ENCODE measurements around the gene TOP2A. TPM values are rescaled to one million over a fixed set of nuclear protein-coding genes. Genes with fewer than 3 reads are reported as not detected.

TOP2A gene
- total RNA-seq, 1 experiment from 2014 or later, result 159 TPM

DNA sequence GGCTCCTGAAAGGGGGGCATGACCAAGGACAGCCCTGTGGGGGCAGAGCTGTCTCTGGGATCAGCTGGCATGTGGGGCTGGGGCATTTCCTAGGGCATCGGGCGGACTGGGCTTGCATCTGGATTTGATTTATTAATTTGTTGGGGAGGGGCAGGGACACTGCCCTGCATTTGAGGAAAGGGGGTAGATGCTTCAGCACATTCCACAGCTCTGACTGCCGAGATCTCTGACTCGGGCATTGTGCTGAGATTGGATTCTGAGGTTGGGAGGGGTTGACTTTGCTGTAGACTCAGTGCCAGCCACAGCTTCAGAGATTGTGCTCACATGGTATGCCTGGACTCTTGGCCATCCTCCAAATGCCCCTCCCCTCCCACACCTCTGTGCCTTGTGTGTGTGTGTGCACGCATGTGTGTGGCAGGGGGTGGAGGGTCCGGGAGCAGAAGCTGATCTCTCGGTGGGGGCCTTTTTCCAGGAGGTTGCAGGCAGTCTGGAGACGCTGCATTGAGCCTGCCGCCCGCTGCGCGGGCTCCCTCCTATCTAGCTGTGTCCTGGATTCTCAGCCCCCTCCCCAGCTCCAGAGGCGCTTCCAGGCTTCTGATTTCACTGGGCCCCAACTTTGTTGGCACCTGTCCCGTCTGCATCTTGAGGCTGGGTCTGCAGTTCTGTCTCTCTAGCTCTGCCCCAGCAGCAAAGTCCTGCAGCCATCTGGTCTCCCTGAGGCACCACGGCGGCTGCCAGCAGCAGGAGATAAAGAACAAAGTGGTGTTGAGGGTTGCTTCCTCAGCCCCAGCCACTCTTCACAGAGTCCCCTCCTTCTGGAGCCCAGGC is 40.5 kb upstream of the TOP2A start:
- no peaks in the 10 kb centered on the region for H3K27me3 ChIP-seq (ENCODE audit: control insufficient read depth, insufficient read depth, low read length)
- H3K4me3 ChIP-seq (ENCODE audit: insufficient read depth, low read depth, low read length), result no peak overlapping the region
- DNase-seq, result peak; percentile 61
- H3K36me3 ChIP-seq (replicated peaks; ENCODE audit: control insufficient read depth, insufficient read depth, low read length), result peaks cover 15% of the 10 kb centered on the region

- no peaks in the 10 kb centered on the region for H3K27me3 ChIP-seq (ENCODE audit: control insufficient read depth, insufficient read depth, low read length)
- DNase-seq, result no peak
- peaks cover 15% of the 10 kb centered on the region for H3K36me3 ChIP-seq (replicated peaks; ENCODE audit: control insufficient read depth, insufficient read depth, low read length)
- H3K4me3 ChIP-seq (ENCODE audit: insufficient read depth, low read depth, low read length), result no peak overlapping the region
These were observed 39.7 kb upstream of the TOP2A start for GRCh38 chr17:40457369-40457768.

DNA sequence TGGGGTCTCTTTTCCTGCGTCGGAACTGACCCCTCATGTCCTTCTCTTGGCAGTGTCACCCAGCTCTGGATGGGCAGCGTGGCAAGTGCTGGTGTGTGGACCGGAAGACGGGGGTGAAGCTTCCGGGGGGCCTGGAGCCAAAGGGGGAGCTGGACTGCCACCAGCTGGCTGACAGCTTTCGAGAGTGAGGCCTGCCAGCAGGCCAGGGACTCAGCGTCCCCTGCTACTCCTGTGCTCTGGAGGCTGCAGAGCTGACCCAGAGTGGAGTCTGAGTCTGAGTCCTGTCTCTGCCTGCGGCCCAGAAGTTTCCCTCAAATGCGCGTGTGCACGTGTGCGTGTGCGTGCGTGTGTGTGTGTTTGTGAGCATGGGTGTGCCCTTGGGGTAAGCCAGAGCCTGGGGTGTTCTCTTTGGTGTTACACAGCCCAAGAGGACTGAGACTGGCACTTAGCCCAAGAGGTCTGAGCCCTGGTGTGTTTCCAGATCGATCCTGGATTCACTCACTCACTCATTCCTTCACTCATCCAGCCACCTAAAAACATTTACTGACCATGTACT is 38.8 kb upstream of the TOP2A start:
- Histone ChIP-seq H3K27me3 (ENCODE audit: control insufficient read depth, insufficient read depth, low read length) (no peaks in the 10 kb centered on the region), H3K4me3 (ENCODE audit: insufficient read depth, low read depth, low read length) (no peak overlapping the region), H3K36me3 (replicated peaks; ENCODE audit: control insufficient read depth, insufficient read depth, low read length) (peaks cover 15% of the 10 kb centered on the region)
- no peak for DNase-seq

- Histone ChIP-seq H3K4me3 (ENCODE audit: insufficient read depth, low read depth, low read length) (no peak overlapping the region), H3K27me3 (ENCODE audit: control insufficient read depth, insufficient read depth, low read length) (no peaks in the 10 kb centered on the region), H3K36me3 (replicated peaks; ENCODE audit: control insufficient read depth, insufficient read depth, low read length) (peaks cover 15% of the 10 kb centered on the region)
- peak; percentile 35 for DNase-seq
These were observed 36.9 kb upstream of the TOP2A start for GRCh38 chr17:40454613-40454995.

DNA sequence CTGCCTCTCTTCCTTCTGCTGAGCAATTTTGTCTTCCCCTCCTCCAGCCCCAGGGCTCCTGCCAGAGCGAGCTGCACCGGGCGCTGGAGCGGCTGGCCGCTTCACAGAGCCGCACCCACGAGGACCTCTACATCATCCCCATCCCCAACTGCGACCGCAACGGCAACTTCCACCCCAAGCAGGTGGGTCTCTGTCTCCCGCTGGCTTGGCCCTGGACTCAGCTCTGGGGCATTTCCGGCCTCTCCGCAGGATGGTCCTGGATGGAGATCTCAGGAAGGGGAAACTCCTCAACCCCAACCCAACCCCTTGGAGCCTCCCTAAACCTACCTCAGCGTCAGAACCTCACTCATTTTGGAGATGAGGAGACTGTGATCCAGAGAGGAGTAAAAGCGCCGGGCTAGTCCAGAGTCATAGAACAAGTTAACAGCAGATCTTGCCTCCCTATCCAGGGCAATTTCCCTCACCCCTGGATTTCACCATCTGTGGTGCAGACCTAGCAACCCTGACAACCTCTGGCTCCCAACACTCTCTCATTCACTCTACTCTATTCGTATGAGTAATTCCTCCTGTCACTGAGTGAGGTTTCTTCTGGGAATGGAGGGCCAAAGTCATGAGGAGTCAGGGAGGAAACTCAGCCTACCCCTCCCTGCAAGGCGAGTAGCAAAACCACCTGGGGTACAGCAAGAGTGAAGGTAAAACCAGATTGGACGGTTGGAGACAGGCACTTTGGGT is 36.4 kb upstream of the TOP2A start:
- Histone ChIP-seq H3K4me3 (ENCODE audit: insufficient read depth, low read depth, low read length) (no peak overlapping the region), H3K36me3 (replicated peaks; ENCODE audit: control insufficient read depth, insufficient read depth, low read length) (peaks cover 15% of the 10 kb centered on the region), H3K27me3 (ENCODE audit: control insufficient read depth, insufficient read depth, low read length) (no peaks in the 10 kb centered on the region)
- DNase-seq, result peak; percentile 31

GRCh38 chr17:40452921-40453378 is 35.3 kb upstream of the TOP2A start:
- DNase-seq, result no peak
- H3K4me3 ChIP-seq (ENCODE audit: insufficient read depth, low read depth, low read length), result no peak overlapping the region
- peaks cover 15% of the 10 kb centered on the region for H3K36me3 ChIP-seq (replicated peaks; ENCODE audit: control insufficient read depth, insufficient read depth, low read length)
- no peaks in the 10 kb centered on the region for H3K27me3 ChIP-seq (ENCODE audit: control insufficient read depth, insufficient read depth, low read length)

DNA sequence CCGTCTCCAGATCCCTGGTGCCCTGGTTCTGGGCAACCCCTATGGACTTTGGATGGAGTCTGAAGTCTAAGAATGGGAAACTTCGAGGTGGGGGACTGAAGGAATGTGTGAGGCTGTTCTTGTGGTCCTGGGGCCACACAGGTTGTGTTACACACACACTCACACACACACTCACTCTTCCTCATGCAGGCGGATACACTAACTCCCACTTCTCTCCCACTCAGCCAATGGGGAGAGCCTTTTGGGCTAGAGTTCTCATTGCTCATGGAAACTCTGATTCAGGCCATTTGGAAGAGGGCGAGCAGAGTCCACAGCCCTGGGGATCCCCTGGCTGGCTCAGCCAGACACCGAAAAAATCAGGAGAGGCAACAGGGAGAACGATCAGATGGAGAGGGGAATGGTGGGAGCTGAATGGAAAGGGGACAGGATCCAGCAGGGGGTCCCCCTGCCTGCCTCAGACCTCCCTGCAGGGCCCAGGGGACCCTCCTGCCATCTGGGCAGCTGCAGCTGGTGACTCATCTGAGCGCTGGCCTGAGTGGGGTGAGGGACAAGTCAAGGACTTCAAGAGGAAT is 34.6 kb upstream of the TOP2A start:
- Histone ChIP-seq H3K36me3 (replicated peaks; ENCODE audit: control insufficient read depth, insufficient read depth, low read length) (peaks cover 15% of the 10 kb centered on the region), H3K27me3 (ENCODE audit: control insufficient read depth, insufficient read depth, low read length) (no peaks in the 10 kb centered on the region), H3K4me3 (ENCODE audit: insufficient read depth, low read depth, low read length) (no peak overlapping the region)
- DNase-seq, result no peak

DNA sequence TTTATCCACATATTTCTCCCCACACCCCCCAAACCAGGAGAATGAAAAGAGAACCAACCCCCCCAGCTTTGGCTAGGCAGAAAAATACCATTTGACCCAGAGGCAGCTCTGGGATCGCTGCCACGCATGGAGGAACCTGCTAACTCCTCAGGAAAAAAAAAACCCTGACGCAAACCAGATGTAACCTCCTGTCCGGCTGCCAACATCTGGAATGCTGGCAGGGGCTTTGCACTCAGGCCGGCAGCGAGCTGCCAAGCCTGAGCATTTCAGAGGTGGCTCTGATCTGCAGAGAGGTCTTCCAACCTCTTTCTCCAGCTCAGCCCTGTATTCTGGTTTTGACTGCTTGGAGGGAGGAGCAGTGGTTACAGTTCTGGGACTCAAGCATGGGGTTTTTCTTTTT is 33.7 kb upstream of the TOP2A start:
- DNase-seq, result no peak
- H3K4me3 ChIP-seq (ENCODE audit: insufficient read depth, low read depth, low read length), result no peak overlapping the region
- H3K27me3 ChIP-seq (ENCODE audit: control insufficient read depth, insufficient read depth, low read length), result no peaks in the 10 kb centered on the region
- peaks cover 11% of the 10 kb centered on the region for H3K36me3 ChIP-seq (replicated peaks; ENCODE audit: control insufficient read depth, insufficient read depth, low read length)

GRCh38 chr17:40450175-40450574 is 32.5 kb upstream of the TOP2A start:
- peak; percentile 80 for DNase-seq
- H3K4me3 ChIP-seq (ENCODE audit: insufficient read depth, low read depth, low read length), result no peak overlapping the region
- H3K27me3 ChIP-seq (ENCODE audit: control insufficient read depth, insufficient read depth, low read length), result no peaks in the 10 kb centered on the region
- H3K36me3 ChIP-seq (replicated peaks; ENCODE audit: control insufficient read depth, insufficient read depth, low read length), result peaks cover 7% of the 10 kb centered on the region

DNA sequence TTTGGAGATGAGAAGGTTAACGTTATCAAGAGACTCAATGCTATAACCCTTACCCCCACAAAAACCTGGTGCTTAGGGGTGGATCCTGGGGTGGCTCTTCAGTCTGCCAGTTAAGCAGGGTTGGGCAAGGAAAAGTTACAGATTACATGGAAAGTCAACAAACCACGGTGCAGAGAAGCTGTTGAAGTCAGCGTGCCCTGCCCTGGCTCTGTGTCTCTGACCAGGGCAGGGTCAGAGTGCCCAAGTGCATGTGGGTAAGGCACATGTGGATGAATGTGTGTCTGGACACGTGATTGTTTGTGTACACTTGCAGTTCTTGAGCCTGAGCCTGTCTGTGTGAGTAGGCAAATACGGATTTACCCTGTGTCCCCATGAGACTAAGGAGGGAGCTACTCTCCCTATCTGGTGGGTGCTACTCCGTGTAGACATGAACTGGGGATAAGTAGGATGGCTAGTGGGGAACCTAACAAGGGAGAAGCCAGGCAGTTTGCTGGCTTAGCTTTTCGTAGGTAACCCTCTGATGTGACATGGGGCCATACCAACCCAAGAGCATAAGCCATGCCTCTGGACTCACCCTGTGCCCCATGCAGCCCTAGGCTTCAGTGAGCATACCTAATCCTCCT is 31.1 kb upstream of the TOP2A start:
- peaks cover 3% of the 10 kb centered on the region for H3K27me3 ChIP-seq (ENCODE audit: control insufficient read depth, insufficient read depth, low read length)
- no peak overlapping the region for H3K4me3 ChIP-seq (ENCODE audit: insufficient read depth, low read depth, low read length)
- peaks cover 1% of the 10 kb centered on the region for H3K36me3 ChIP-seq (replicated peaks; ENCODE audit: control insufficient read depth, insufficient read depth, low read length)
- no peak for DNase-seq

DNA sequence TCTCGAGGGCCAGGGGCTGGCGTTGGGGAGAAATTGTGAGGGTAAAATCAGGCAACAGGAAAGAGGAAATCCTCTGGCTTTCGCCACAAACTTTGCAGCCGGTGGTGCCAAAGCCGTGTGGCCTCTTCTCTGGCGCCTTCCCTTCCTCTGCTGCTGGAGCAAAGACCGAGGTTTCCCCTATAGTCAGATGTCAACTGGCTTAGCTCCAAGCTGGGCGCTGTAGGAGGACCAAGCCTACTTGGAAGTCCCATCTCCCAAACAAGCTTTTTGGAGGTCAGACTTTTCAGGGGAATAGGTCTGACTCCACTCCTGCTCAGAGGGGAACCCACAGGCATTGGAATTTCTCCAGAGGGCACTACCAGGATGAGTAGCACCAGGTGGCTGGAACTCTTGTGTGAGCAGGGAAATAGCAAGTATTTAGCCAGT is 30.5 kb upstream of the TOP2A start:
- Histone ChIP-seq H3K4me3 (ENCODE audit: insufficient read depth, low read depth, low read length) (no peak overlapping the region), H3K36me3 (replicated peaks; ENCODE audit: control insufficient read depth, insufficient read depth, low read length) (no peaks in the 10 kb centered on the region; the same call in 1 of the 2 replicates), H3K27me3 (ENCODE audit: control insufficient read depth, insufficient read depth, low read length) (peaks cover 3% of the 10 kb centered on the region)
- DNase-seq, result no peak

DNA sequence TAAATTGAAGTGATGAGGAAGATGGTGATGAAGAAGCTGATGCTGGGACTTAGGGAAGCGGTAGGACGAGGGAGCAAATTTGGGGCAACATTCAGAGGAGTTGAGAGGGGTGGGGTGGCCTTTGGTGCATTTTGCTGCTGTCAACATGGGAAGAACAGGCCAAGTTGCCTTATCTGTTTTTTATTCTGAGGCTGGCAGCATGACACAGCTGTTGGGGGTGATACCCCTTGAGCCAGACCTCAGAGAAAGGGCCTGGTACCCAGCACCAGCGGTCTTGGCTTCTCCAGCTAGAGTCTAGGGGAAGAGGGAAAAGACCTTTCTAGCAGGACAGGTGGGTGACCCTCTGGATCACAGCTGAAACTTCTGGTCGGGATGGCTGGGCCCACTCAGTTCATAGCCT is 30.1 kb upstream of the TOP2A start:
- Histone ChIP-seq H3K27me3 (ENCODE audit: control insufficient read depth, insufficient read depth, low read length) (peaks cover 3% of the 10 kb centered on the region), H3K4me3 (ENCODE audit: insufficient read depth, low read depth, low read length) (no peak overlapping the region), H3K36me3 (replicated peaks; ENCODE audit: control insufficient read depth, insufficient read depth, low read length) (no peaks in the 10 kb centered on the region; the same call in 1 of the 2 replicates)
- DNase-seq, result no peak

- Histone ChIP-seq H3K36me3 (replicated peaks; ENCODE audit: control insufficient read depth, insufficient read depth, low read length) (no peaks in the 10 kb centered on the region), H3K4me3 (ENCODE audit: insufficient read depth, low read depth, low read length) (no peak overlapping the region)
- DNase-seq, result no peak
These were observed 29.5 kb upstream of the TOP2A start for GRCh38 chr17:40447148-40447644.

More at GRCh38 chr17:40447148-40447644, 29.5 kb upstream of the TOP2A start:
- peaks cover 4% of the 10 kb centered on the region for H3K27me3 ChIP-seq (ENCODE audit: control insufficient read depth, insufficient read depth, low read length)

Measured in H7 (cell line).